ENCODE measurements around the gene SFTPD. TPM values are rescaled to one million over a fixed set of nuclear protein-coding genes. Genes with fewer than 3 reads are reported as not detected.

SFTPD gene
- total RNA-seq, 2 experiments from 2014 or later: not detected

GRCh38 chr10:79936625-79937615 is 12.0 kb downstream of the SFTPD start:
- intact Hi-C loops (cut with micrococcal nuclease): no loop called here
- ATAC-seq (no peak), DNase-seq (no peak)
- no peak for TF ChIP-seq CTCF (IDR thresholded peaks at IDR 0.05)
- Mint-ChIP-seq H3K27me3 (peaks cover 8% of the 10 kb centered on the region), H3K36me3 (ENCODE audit: low read depth) (no peaks in the 10 kb centered on the region), H3K9me3 (no peaks in the 10 kb centered on the region), H3K27ac (no peak overlapping the region), H3K4me3 (no peak overlapping the region), H3K4me1 (ENCODE audit: low read depth) (peaks cover 14% of the 10 kb centered on the region)
- ChIA-PET POLR2A (no interaction called here), CTCF (no interaction called here)

GRCh38 chr10:79933961-79934360 is 14.9 kb downstream of the SFTPD start:
- Mint-ChIP-seq H3K36me3 (ENCODE audit: low read depth) (no peaks in the 10 kb centered on the region), H3K4me1 (ENCODE audit: low read depth) (peaks cover 8% of the 10 kb centered on the region), H3K27me3 (peaks cover 26% of the 10 kb centered on the region), H3K9me3 (no peaks in the 10 kb centered on the region), H3K27ac (no peak overlapping the region), H3K4me3 (no peak overlapping the region)
- ChIA-PET POLR2A (no interaction called here), CTCF (no interaction called here)
- ATAC-seq (no peak), DNase-seq (no peak)
- intact Hi-C loops (cut with micrococcal nuclease): no loop called here
- no peak for TF ChIP-seq CTCF (IDR thresholded peaks at IDR 0.05)

GRCh38 chr10:79932841-79933379 is 16.0 kb downstream of the SFTPD start:
- H3K36me3 Mint-ChIP-seq (ENCODE audit: low read depth): no peaks in the 10 kb centered on the region
- peaks cover 26% of the 10 kb centered on the region for H3K27me3 Mint-ChIP-seq
- ChIA-PET POLR2A (no interaction called here), CTCF (no interaction called here)
- no peaks in the 10 kb centered on the region for H3K4me1 Mint-ChIP-seq (ENCODE audit: low read depth)
- DNase-seq (no peak), ATAC-seq (no peak)
- intact Hi-C loops (cut with micrococcal nuclease): no loop called here
- H3K9me3 Mint-ChIP-seq: no peaks in the 10 kb centered on the region
- no peak overlapping the region for H3K4me3 Mint-ChIP-seq
- TF ChIP-seq CTCF (IDR thresholded peaks at IDR 0.05): no peak
- H3K27ac Mint-ChIP-seq: no peak overlapping the region

- CTCF ChIA-PET: no interaction called here
- POLR2A ChIA-PET: no interaction called here
- DNase-seq: no peak
- peaks cover 26% of the 10 kb centered on the region for H3K27me3 Mint-ChIP-seq
- no peaks in the 10 kb centered on the region for H3K4me1 Mint-ChIP-seq (ENCODE audit: low read depth)
- intact Hi-C loops (cut with micrococcal nuclease): no loop called here
- ATAC-seq: no peak
- H3K9me3 Mint-ChIP-seq: no peaks in the 10 kb centered on the region
- TF ChIP-seq CTCF (IDR thresholded peaks at IDR 0.05): no peak
- no peaks in the 10 kb centered on the region for H3K36me3 Mint-ChIP-seq (ENCODE audit: low read depth)
- no peak overlapping the region for H3K27ac Mint-ChIP-seq
- no peak overlapping the region for H3K4me3 Mint-ChIP-seq
Measured at GRCh38 chr10:79932307-79932706, 16.6 kb downstream of the SFTPD start.

GRCh38 chr10:79930751-79931150 is 18.2 kb downstream of the SFTPD start:
- POLR2A ChIA-PET: no interaction called here
- H3K27me3 Mint-ChIP-seq: peaks cover 23% of the 10 kb centered on the region
- no peak for ATAC-seq
- no peak overlapping the region for H3K27ac Mint-ChIP-seq
- H3K36me3 Mint-ChIP-seq (ENCODE audit: low read depth): no peaks in the 10 kb centered on the region
- H3K9me3 Mint-ChIP-seq: no peaks in the 10 kb centered on the region
- H3K4me3 Mint-ChIP-seq: no peak overlapping the region
- CTCF ChIA-PET: interaction anchor here (0.9 kb wide), 1 partner anchor 26 kb away, joined by 3 read pairs; no protein-coding TSS in a partner anchor
- H3K4me1 Mint-ChIP-seq (ENCODE audit: low read depth): no peaks in the 10 kb centered on the region
- no peak for TF ChIP-seq CTCF (IDR thresholded peaks at IDR 0.05)
- no peak for DNase-seq
- intact Hi-C loops (cut with micrococcal nuclease): no loop called here
